H1 (cell line): ENCODE data around the gene PPARD. TPM values are rescaled to one million over a fixed set of nuclear protein-coding genes. Genes with fewer than 3 reads are reported as not detected.
A peak's percentile ranks its signal among the peaks of the same experiment; 100 is the strongest.

Experiments
- CHD2 ChIP-seq: IDR thresholded peaks from 2 replicates; pipeline ENCODE4 v1.6.1; 2012; ENCODE audit warnings: low read length, improper control_type of control experiment
- CHD7 ChIP-seq: fragments of 300-600 bp; sonication (generic); IDR thresholded peaks from 2 replicates; pipeline ENCODE4 v1.7.1; 2012; ENCODE audit warnings: low read length, moderate library complexity, mild to moderate bottlenecking, inconsistent platforms; ENCODE audit not compliant: insufficient replicate concordance
- EGR1 ChIP-seq: IDR thresholded peaks from 2 replicates; pipeline ENCODE4 v1.6.1; 2011; ENCODE audit warnings: low read depth, low read length, borderline replicate concordance
- JUND ChIP-seq: IDR thresholded peaks from 2 replicates; pipeline ENCODE4 v1.6.1; 2011; ENCODE audit warnings: mild to moderate bottlenecking, improper control_type of control experiment, low read length
- KDM5A ChIP-seq: fragments of 200-600 bp; IDR thresholded peaks from 2 replicates; pipeline ENCODE4 v1.7.1; 2012; ENCODE audit warnings: mild to moderate bottlenecking, low read length, inconsistent platforms, mixed read lengths
- PHF8 ChIP-seq: fragments of 200-600 bp; sonication (generic); conservative IDR thresholded peaks from 2 replicates; pipeline ENCODE4 v1.7.1; 2012; ENCODE audit warnings: low read depth, mild to moderate bottlenecking, inconsistent platforms, low read length, moderate library complexity
- SIN3A ChIP-seq, 2 experiments: IDR thresholded peaks in 1 of 2; conservative IDR thresholded peaks in 1 of 2; 2 replicates each; pipeline ENCODE4 v1.6.1; 2011 to 2012; ENCODE audit warnings: low read length in 2 of 2, improper control_type of control experiment in 1 of 2, low read depth in 1 of 2, mild to moderate bottlenecking in 1 of 2
- SRF ChIP-seq: IDR thresholded peaks from 2 replicates; pipeline ENCODE4 v1.6.1; 2011; ENCODE audit warnings: mild to moderate bottlenecking, low read depth, low read length, moderate library complexity
- YY1 ChIP-seq: IDR thresholded peaks from 2 replicates; pipeline ENCODE4 v1.6.1; 2011; ENCODE audit warnings: low read depth, mild to moderate bottlenecking, low read length
- polyA plus RNA-seq, 7 experiments: library from polyadenylated mRNA; depleted of rRNA in 3 of 7; stranded (reverse) in 5 of 7; unstranded in 2 of 7; fragments of >200 nt in 5 of 7; fragments of 200-250 nt in 2 of 7; gene quantifications; 1 replicate in 5 of 7; 2 replicates in 1 of 7; 4 replicates in 1 of 7; pipeline versions ENCODE4 v1.2.1 to v1.2.3, GENCODE V29; 2011 to 2013; ENCODE audit warnings: missing spikeins in 2 of 7, mixed read lengths in 2 of 7
- total RNA-seq: library from RNA; stranded (reverse); fragmentation: NEBNext Ultra II Directional; extraction: Animal tissue kit (Norgen Biotek cat#: 25700); gene quantifications from 2 replicates; pipeline ENCODE4 v1.2.1, GENCODE V29; 2021

The PPARD gene
- total and polyA plus RNA-seq, 2 of the 8 experiments (the other 6 are each of a cell fraction or from before 2014, with no cell fraction given): 14.6 to 14.9 TPM

- TF ChIP-seq CHD7: no peak
- no peak for TF ChIP-seq PHF8
- TF ChIP-seq EGR1: peak; percentile 71; the same call in 1 of the 2 replicates
- peak; percentile 30; the same call in 1 of the 2 replicates for TF ChIP-seq SRF
- no peak for TF ChIP-seq JUND
- TF ChIP-seq KDM5A: no peak
- TF ChIP-seq SIN3A (conservative IDR thresholded peaks at IDR 0.05 in 1 of 2, IDR thresholded peaks at IDR 0.05 in 1 of 2; ENCODE audit: low read depth in 1 of 2, low read length in 2 of 2): peak; percentile 55 to 59; a peak in 1 of 4 replicates
- TF ChIP-seq YY1: peak; percentile 70; the same call in 1 of the 2 replicates
- TF ChIP-seq CHD2: no peak; the same call in 1 of the 2 replicates
Observed at GRCh38 chr6:35297601-35298481, 44.5 kb upstream of the PPARD start, which contains the start of gene DEF6 (continued).
